Calu3 (cell line): ENCODE data around the gene PTBP2. TPM values are rescaled to one million over a fixed set of nuclear protein-coding genes. Genes with fewer than 3 reads are reported as not detected.

Experiments
- BruUV-seq: library from RNA; stranded (reverse); fragments of 400-500 nt; replicated peaks from 2 replicates; lab custom pipeline; 2021; lab: Mats Ljungman, UMichigan
- CTCF ChIA-PET: fragments of 300-600 bp; sonication (Branson Sonifier 250); formaldehyde crosslinking; loops from one replicate; lab custom pipeline; 2022; ENCODE audit warnings: antibody characterized with exemption; lab: Charles Lee
- DNase-seq: peaks from one replicate; pipeline ENCODE4 v3.0.0; 2022
- H3K27ac Mint-ChIP-seq: one replicate; pipeline ENCODE4 v1.8.0; 2022; ENCODE audit warnings: mixed read lengths; ENCODE audit not compliant: unreplicated experiment
- H3K27me3 Mint-ChIP-seq: one replicate; pipeline ENCODE4 v1.8.0; 2022; ENCODE audit warnings: mixed read lengths; ENCODE audit not compliant: unreplicated experiment
- H3K36me3 Mint-ChIP-seq: one replicate; pipeline ENCODE4 v1.8.0; 2022; ENCODE audit warnings: mild to moderate bottlenecking, moderate library complexity, mixed read lengths; ENCODE audit not compliant: insufficient read depth, unreplicated experiment
- H3K4me1 Mint-ChIP-seq: one replicate; pipeline ENCODE4 v1.8.0; 2022; ENCODE audit warnings: mild to moderate bottlenecking, low read depth, mixed read lengths; ENCODE audit not compliant: unreplicated experiment
- H3K4me3 Mint-ChIP-seq: one replicate; pipeline ENCODE4 v1.8.0; 2022; ENCODE audit warnings: mild to moderate bottlenecking, low read depth, moderate library complexity, mixed read lengths; ENCODE audit not compliant: unreplicated experiment
- H3K9me3 Mint-ChIP-seq: one replicate; pipeline ENCODE4 v1.8.0; 2022; ENCODE audit warnings: low read depth, mixed read lengths; ENCODE audit not compliant: unreplicated experiment
- CTCF ChIP-seq: fragments of 200-600 bp; IDR thresholded peaks from one replicate; pipeline ENCODE4 v1.8.0; 2022; ENCODE audit warnings: antibody characterized with exemption; ENCODE audit not compliant: unreplicated experiment
- intact Hi-C: fragments of 100-400 bp; cut with micrococcal nuclease; formaldehyde crosslinking; loops from one replicate; pipeline ENCODE4 v1.10.0; 2022; ENCODE audit not compliant: unreplicated experiment
- total RNA-seq: library from RNA; stranded (reverse); gene quantifications from 2 replicates; pipeline ENCODE4 v1.2.3, GENCODE V29; 2022

PTBP2 gene
- total RNA-seq, 1 experiment from 2014 or later = 31.0 TPM

GRCh38 chr1:96684744-96685143 is 36.8 kb upstream of the PTBP2 start:
- no peak overlapping the region for H3K4me3 Mint-ChIP-seq
- no peaks in the 10 kb centered on the region for H3K9me3 Mint-ChIP-seq
- no peaks in the 10 kb centered on the region for H3K27me3 Mint-ChIP-seq
- no peak for TF ChIP-seq CTCF
- intact Hi-C loops = no loop called here
- CTCF ChIA-PET = no interaction called here
- H3K36me3 Mint-ChIP-seq = no peaks in the 10 kb centered on the region
- H3K4me1 Mint-ChIP-seq = no peaks in the 10 kb centered on the region
- BruUV-seq = no TSS peak
- no peak for DNase-seq
- no peak overlapping the region for H3K27ac Mint-ChIP-seq

GRCh38 chr1:96688767-96689166 is 32.8 kb upstream of the PTBP2 start:
- no peaks in the 10 kb centered on the region for H3K36me3 Mint-ChIP-seq
- H3K27me3 Mint-ChIP-seq = no peaks in the 10 kb centered on the region
- no peak overlapping the region for H3K27ac Mint-ChIP-seq
- CTCF ChIA-PET = no interaction called here
- BruUV-seq = no TSS peak
- DNase-seq = no peak
- no peak overlapping the region for H3K4me3 Mint-ChIP-seq
- H3K4me1 Mint-ChIP-seq = no peaks in the 10 kb centered on the region
- intact Hi-C loops = no loop called here
- no peaks in the 10 kb centered on the region for H3K9me3 Mint-ChIP-seq
- TF ChIP-seq CTCF = no peak

- TF ChIP-seq CTCF = no peak
- Mint-ChIP-seq H3K9me3 (no peaks in the 10 kb centered on the region), H3K27ac (no peak overlapping the region), H3K4me1 (no peaks in the 10 kb centered on the region), H3K36me3 (no peaks in the 10 kb centered on the region), H3K27me3 (no peaks in the 10 kb centered on the region), H3K4me3 (no peak overlapping the region)
- intact Hi-C loops = no loop called here
- CTCF ChIA-PET = no interaction called here
- no TSS peak for BruUV-seq
- no peak for DNase-seq
These were observed 25.6 kb upstream of the PTBP2 start for GRCh38 chr1:96695954-96696353.

GRCh38 chr1:96698342-96698983 is 23.1 kb upstream of the PTBP2 start:
- TF ChIP-seq CTCF = no peak
- Mint-ChIP-seq H3K4me1 (no peaks in the 10 kb centered on the region), H3K36me3 (no peaks in the 10 kb centered on the region), H3K9me3 (no peaks in the 10 kb centered on the region), H3K27me3 (no peaks in the 10 kb centered on the region), H3K4me3 (no peak overlapping the region), H3K27ac (no peak overlapping the region)
- intact Hi-C loops = no loop called here
- CTCF ChIA-PET = no interaction called here
- no TSS peak for BruUV-seq
- DNase-seq = no peak
